SK-N-SH treated with all-trans-retinoic acid at 6 μM for 48 hours (cell line): ENCODE measurements around the gene SEC14L1.

Source experiments
- ESRRG ChIP-seq: fragments of 250-450 bp; sonication (Bioruptor Pico); IDR thresholded peaks from 2 replicates; pipeline ENCODE4 v1.6.1; 2021; ENCODE audit warnings: mild to moderate bottlenecking
- ISL1 ChIP-seq: fragments of 250-450 bp; sonication (Bioruptor Pico); IDR thresholded peaks from 2 replicates; pipeline ENCODE4 v2.1.2; 2022; ENCODE audit warnings: mild to moderate bottlenecking, moderate library complexity
- PPARA ChIP-seq: fragments of 250-450 bp; sonication (Bioruptor Pico); IDR thresholded peaks from 2 replicates; pipeline ENCODE4 v1.5.0; 2020; ENCODE audit warnings: mild to moderate bottlenecking, borderline replicate concordance
- SNAI2 ChIP-seq: fragments of 250-450 bp; sonication (Bioruptor Pico); IDR thresholded peaks from 2 replicates; pipeline ENCODE4 v1.5.0; 2020; ENCODE audit warnings: mild to moderate bottlenecking, moderate library complexity
- TOX ChIP-seq: fragments of 250-450 bp; sonication (Bioruptor Pico); IDR thresholded peaks from 2 replicates; pipeline ENCODE4 v1.8.0; 2021; ENCODE audit warnings: mild to moderate bottlenecking, moderate library complexity, borderline replicate concordance
- ZC3H10 ChIP-seq: fragments of 250-450 bp; sonication (Bioruptor Pico); IDR thresholded peaks from 2 replicates; pipeline ENCODE4 v1.5.1; 2021; ENCODE audit warnings: mild to moderate bottlenecking, moderate library complexity
- ZFP3 ChIP-seq: fragments of 250-450 bp; sonication (Bioruptor Pico); IDR thresholded peaks from 2 replicates; pipeline ENCODE4 v1.5.0; 2020; ENCODE audit warnings: mild to moderate bottlenecking, moderate library complexity
- ZFP30 ChIP-seq: fragments of 450-650 bp; formaldehyde crosslinking; IDR thresholded peaks from 2 replicates; pipeline ENCODE4 v1.5.0; 2022; ENCODE audit warnings: mild to moderate bottlenecking, moderate library complexity
- ZNF565 ChIP-seq: fragments of 450-650 bp; formaldehyde crosslinking; conservative IDR thresholded peaks from 2 replicates; pipeline ENCODE4 v1.5.0; 2020; ENCODE audit warnings: low read depth, mild to moderate bottlenecking, moderate library complexity
- ZNF70 ChIP-seq: fragments of 450-650 bp; formaldehyde crosslinking; IDR thresholded peaks from 2 replicates; pipeline ENCODE4 v1.5.0; 2020; ENCODE audit warnings: mild to moderate bottlenecking, moderate library complexity
- TF ChIP-seq, protein P1 (sequence below): fragments of 250-450 bp; sonication (Bioruptor Pico); IDR thresholded peaks from 2 replicates; pipeline ENCODE4 v1.8.0; 2020; ENCODE audit warnings: mild to moderate bottlenecking, moderate library complexity, borderline replicate concordance
- TF ChIP-seq, protein P2 (sequence below): fragments of 250-450 bp; sonication (Bioruptor Pico); IDR thresholded peaks from 2 replicates; pipeline ENCODE4 v1.5.0; 2020; ENCODE audit warnings: mild to moderate bottlenecking, moderate library complexity
- TF ChIP-seq, protein P3 (sequence below): fragments of 250-450 bp; sonication (Bioruptor Pico); IDR thresholded peaks from 2 replicates; pipeline ENCODE4 v1.5.1; 2020; ENCODE audit warnings: low read depth, mild to moderate bottlenecking, moderate library complexity

DNA sequence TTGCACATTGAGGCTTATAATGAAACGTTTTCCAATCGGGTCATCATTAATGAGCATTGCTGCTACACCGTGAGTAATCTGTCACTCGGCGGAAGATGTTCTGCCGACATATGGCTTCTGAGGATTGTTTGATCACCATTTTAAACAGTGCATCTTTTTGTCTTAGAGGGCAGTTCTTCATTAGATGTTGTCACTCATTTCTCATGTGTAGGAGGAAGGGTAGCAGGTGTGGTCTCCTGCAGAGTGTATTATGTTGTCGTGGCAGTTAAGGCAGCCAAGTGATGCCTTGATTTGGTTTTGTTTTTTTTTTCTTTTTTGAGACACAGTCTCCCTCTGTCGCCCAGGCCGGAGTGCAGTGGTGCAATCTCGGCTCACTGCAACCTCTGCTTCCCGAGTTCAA is 50.5 kb downstream of the SEC14L1 start:
- TF ChIP-seq, protein P1, sequence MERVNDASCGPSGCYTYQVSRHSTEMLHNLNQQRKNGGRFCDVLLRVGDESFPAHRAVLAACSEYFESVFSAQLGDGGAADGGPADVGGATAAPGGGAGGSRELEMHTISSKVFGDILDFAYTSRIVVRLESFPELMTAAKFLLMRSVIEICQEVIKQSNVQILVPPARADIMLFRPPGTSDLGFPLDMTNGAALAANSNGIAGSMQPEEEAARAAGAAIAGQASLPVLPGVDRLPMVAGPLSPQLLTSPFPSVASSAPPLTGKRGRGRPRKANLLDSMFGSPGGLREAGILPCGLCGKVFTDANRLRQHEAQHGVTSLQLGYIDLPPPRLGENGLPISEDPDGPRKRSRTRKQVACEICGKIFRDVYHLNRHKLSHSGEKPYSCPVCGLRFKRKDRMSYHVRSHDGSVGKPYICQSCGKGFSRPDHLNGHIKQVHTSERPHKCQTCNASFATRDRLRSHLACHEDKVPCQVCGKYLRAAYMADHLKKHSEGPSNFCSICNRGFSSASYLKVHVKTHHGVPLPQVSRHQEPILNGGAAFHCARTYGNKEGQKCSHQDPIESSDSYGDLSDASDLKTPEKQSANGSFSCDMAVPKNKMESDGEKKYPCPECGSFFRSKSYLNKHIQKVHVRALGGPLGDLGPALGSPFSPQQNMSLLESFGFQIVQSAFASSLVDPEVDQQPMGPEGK, result no peak
- no peak for TF ChIP-seq SNAI2 (CRISPR knock-in tag)
- TF ChIP-seq, protein P2, sequence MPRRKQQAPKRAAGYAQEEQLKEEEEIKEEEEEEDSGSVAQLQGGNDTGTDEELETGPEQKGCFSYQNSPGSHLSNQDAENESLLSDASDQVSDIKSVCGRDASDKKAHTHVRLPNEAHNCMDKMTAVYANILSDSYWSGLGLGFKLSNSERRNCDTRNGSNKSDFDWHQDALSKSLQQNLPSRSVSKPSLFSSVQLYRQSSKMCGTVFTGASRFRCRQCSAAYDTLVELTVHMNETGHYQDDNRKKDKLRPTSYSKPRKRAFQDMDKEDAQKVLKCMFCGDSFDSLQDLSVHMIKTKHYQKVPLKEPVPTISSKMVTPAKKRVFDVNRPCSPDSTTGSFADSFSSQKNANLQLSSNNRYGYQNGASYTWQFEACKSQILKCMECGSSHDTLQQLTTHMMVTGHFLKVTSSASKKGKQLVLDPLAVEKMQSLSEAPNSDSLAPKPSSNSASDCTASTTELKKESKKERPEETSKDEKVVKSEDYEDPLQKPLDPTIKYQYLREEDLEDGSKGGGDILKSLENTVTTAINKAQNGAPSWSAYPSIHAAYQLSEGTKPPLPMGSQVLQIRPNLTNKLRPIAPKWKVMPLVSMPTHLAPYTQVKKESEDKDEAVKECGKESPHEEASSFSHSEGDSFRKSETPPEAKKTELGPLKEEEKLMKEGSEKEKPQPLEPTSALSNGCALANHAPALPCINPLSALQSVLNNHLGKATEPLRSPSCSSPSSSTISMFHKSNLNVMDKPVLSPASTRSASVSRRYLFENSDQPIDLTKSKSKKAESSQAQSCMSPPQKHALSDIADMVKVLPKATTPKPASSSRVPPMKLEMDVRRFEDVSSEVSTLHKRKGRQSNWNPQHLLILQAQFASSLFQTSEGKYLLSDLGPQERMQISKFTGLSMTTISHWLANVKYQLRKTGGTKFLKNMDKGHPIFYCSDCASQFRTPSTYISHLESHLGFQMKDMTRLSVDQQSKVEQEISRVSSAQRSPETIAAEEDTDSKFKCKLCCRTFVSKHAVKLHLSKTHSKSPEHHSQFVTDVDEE (CRISPR knock-in tag), result no peak
- no peak for TF ChIP-seq ISL1
- TF ChIP-seq PPARA (CRISPR knock-in tag), result no peak
- TF ChIP-seq ESRRG (CRISPR knock-in tag), result no peak
- TF ChIP-seq TOX (CRISPR knock-in tag), result no peak
- no peak for TF ChIP-seq ZFP3 (CRISPR knock-in tag)
- no peak for TF ChIP-seq ZFP30 (CRISPR knock-in tag)
- TF ChIP-seq ZNF70 (CRISPR knock-in tag), result no peak
- TF ChIP-seq ZNF565 (CRISPR knock-in tag), result no peak
- no peak for TF ChIP-seq ZC3H10 (CRISPR knock-in tag)
- TF ChIP-seq, protein P3, sequence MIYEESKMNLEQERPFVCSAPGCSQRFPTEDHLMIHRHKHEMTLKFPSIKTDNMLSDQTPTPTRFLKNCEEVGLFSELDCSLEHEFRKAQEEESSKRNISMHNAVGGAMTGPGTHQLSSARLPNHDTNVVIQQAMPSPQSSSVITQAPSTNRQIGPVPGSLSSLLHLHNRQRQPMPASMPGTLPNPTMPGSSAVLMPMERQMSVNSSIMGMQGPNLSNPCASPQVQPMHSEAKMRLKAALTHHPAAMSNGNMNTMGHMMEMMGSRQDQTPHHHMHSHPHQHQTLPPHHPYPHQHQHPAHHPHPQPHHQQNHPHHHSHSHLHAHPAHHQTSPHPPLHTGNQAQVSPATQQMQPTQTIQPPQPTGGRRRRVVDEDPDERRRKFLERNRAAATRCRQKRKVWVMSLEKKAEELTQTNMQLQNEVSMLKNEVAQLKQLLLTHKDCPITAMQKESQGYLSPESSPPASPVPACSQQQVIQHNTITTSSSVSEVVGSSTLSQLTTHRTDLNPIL (CRISPR knock-in tag), result no peak
